C4-2B (cell line): ENCODE results near the gene TK1.

Experiments
- H3K27ac ChIP-seq: fragments of 450-650 bp; 2 replicates; pipeline ENCODE4 v1.5.1; 2017
- ZFX ChIP-seq: fragments of 450-650 bp; IDR thresholded peaks from 2 replicates; pipeline ENCODE4 v1.6.1; 2017
- TF ChIP-seq, protein P1 (sequence below): fragments of 450-650 bp; conservative IDR thresholded peaks from 2 replicates; pipeline ENCODE4 v1.5.1; 2017; ENCODE audit warnings: mild to moderate bottlenecking

Gene TK1

DNA sequence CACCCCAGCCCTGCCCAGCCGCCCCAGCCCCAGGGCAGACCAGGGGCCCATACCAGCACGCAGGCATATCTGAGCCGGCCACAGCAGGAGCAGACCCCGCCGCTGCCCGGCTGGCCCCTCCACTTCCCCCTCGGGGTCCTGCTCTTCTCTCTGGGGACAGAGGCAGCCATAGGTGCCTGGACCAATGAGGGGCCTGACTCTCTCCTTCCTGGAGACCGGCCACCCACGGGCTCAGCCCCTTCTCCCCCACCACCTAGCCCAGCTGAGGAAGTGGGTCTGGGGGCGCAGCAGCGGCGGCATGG is 62.1 kb downstream of the TK1 start:
- no peak overlapping the region for H3K27ac ChIP-seq
- TF ChIP-seq, protein P1, sequence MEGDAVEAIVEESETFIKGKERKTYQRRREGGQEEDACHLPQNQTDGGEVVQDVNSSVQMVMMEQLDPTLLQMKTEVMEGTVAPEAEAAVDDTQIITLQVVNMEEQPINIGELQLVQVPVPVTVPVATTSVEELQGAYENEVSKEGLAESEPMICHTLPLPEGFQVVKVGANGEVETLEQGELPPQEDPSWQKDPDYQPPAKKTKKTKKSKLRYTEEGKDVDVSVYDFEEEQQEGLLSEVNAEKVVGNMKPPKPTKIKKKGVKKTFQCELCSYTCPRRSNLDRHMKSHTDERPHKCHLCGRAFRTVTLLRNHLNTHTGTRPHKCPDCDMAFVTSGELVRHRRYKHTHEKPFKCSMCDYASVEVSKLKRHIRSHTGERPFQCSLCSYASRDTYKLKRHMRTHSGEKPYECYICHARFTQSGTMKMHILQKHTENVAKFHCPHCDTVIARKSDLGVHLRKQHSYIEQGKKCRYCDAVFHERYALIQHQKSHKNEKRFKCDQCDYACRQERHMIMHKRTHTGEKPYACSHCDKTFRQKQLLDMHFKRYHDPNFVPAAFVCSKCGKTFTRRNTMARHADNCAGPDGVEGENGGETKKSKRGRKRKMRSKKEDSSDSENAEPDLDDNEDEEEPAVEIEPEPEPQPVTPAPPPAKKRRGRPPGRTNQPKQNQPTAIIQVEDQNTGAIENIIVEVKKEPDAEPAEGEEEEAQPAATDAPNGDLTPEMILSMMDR = no peak
- no peak for TF ChIP-seq ZFX
